ENCODE measurements around the gene TIMM17A.

- TF ChIP-seq CTCF (conservative IDR thresholded peaks at IDR 0.05; ENCODE audit: low read length) (no peak), EZH2phosphoT487 (IDR thresholded peaks at IDR 0.05; ENCODE audit: borderline replicate concordance, low read depth, low read length) (no peak)
These were observed 35.1 kb downstream of the TIMM17A start for GRCh38 chr1:201990427-201990826.

Data from OCI-LY7 (cell line).